AML-193 (cell line): ENCODE results near the gene NPAS1.

Source experiments
- DNase-seq, 2 experiments: peaks; one replicate each; lab custom pipeline; 2025; lab: John Stamatoyannopoulos, UW

Gene NPAS1

DNA sequence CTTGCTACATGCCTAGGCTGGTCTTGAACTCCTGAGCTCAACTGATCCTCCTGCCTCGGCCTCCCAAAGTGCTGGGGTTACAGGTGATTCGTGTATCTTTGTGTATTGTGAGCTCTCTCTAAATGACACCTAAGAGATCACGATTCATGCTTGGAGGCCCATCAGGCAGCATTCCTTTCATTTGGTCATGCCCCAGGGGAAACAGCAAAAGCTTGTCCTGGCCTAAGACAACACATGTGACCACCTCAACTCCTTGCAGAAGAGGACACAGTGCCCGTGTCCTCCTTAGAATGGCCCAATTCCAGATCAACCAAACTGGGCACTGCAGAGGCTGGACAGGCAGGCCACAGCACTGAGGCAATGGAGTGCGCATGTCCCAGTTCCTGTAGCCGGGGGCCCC, 61.5 kb downstream of the NPAS1 start:
- no peak for DNase-seq

DNA sequence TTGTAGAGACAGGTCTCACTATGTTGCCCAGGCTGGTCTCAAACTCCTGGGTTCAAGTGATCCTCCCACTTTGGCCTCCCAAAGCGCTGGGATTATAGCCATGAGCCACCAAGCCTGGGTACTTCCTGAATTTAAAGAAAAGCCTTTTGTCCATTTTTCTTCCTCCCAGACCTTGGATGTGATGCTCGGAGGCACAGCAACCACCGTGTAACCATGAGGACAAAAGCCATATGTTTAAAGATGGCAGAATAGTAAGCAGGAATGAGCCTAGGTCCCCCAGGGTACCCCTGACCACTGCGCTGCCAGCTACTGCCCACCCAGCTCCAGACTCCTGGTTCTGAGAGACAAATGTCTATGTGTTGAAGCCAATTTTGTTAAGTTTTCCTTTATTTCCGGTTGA, 62.9 kb downstream of the NPAS1 start:
- DNase-seq, result no peak

DNA sequence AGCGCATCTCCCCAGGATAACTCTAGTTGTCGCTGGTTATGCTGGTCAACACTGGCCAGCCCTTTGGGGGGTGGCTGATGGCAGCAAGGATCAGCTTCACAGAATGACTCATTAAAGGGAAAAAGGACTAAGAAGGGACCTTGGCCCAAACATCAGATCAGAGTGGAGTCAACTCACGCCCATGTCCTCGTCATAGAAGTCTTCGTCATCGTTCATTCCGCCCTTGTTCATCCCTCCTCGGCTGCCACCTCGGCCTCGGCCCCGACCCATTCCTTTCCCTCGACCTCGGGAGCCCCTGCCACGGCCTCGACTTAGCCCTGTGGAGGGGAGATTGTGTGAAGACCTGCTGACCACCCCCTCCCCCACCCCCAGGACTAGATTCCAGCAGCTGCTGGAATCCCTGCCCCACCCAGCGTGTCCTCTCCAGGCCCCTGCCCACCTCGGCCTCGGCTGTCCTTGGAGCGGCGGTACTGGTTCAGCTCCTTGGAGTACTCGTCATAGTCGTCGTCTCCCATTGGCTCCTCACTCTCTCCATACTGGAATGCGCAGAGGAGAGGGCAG, 65.3 kb downstream of the NPAS1 start:
- DNase-seq, result no peak

DNA sequence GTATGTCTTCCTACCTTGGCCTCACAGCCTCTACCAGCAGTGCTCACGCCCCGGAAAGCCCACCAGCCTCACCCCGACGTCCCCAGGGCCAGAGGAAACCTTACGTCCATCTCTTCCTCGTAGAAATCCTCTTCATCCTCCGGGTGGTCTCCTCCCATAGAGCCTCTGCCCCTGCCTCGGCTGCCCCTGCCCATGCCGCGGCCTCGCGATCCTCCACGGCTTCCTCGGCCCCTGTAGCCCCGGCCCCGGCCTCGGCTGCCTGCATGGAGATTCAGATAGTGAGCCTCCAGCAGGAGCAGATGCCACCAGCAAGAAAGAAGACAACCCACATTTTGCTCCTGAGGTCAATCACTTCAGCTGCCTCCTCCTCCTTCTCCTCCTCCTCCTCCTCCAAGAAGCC, 66.6 kb downstream of the NPAS1 start:
- DNase-seq, result no peak

DNA sequence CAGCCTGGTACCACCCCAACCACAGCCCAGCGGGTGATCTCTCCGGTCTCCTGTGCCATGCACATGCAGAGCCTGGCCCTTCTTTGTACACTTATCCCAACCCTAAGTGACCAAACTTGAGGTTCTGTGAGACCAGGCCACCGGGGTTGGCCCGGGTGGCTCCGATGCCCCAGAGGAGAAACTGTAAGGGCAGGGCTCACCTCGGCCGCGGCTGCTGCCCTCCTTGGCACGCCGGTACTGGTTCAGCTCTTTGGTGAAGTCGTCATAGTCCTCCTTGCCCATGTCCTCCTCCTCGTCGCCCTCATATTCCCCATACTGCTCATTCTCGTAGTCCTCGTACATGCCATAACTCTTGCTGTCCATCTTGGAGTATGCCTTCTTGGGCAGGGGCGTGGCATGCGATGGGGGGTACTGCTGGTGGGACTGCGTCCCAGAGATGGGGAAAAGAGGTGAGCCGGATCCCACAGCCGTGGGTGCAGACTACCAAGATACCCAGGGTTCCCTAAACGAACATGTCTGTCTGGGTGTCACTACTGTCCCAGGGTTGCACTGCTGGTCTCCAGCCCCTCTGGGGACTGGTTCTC, 70.2 kb downstream of the NPAS1 start:
- DNase-seq, result no peak

DNA sequence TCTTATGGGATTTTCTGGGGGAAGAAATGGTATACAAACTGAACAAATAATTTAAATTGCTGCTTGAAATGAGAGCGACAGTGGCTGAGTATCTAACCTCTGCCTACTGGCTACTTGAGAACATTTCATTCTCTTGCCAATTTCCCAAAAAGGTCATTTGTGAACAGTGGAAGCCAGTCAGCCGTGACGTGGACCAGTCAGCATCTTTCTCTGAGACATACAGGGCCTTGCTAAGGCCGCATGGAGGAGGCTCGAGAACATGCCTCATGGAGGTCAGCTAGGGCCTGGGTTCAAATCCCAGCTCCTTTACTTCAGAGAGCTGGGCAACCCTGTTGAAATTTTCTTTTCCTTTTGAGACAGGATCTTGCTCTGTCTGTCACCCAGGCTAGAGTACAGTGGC, 73.6 kb downstream of the NPAS1 start:
- no peak for DNase-seq

DNA sequence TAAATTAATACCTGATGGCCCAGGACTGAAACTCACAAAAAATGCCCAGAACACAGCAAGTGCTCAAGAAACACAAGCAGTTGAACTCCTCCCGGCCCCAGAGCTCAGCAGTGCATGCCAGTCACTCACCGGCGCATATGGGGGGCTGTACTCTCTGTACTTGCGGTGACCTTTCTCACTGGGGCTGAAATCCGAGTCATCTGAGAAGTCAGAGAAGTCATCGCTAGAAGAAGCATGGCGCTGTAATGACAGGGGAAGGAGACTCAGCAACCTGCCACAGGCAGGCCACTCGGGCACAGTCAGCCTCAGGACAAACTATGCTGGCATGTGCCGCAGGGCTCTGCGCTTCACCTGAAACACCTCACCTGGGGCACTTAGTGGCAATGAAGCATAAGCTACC, 74.2 kb downstream of the NPAS1 start:
- no peak for DNase-seq

DNA sequence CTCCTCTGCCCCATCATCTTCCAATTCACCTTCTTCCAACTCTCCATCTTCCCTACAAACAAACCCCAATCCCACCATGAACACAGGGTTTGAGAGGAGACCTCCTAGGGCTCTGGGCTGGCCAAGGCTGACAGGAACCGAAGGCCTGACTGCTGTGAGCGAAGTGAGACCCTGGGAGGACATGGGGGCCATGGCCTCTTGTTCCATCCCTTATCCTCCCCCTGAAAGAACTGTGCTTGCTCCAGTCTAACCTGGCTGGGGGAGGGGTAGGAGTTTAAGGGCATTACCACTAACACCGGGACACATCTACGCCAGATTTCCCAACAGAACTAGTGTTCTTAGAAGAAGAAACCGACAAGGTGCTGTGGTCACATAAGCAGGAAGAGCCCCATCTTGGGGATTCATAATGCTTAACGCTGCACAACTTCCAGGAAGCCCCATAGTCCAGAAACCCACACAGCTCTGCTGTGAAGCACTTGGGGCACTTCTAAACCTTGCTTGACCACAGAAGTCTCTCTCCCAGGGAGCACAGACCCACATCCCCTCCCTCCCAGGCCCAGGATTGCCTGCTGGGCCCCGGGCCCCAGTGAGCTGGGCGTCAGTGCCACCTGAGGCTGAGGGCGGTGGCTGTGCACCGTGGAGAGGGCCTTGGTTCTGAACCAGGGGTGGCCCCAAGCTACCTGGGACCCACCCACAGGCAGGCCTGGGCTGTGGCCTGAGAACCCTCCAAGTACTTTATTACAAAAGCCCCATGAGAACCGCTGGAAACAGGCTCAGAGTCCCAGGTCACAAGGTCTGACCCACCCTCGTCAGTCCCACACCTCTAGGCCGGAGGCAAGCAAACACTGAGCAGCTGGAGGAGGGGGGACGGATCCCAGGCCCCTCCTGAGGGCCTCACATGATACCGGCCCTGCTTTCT, 75.2 kb downstream of the NPAS1 start:
- peak in 1 of 2 experiments; percentile 4 for DNase-seq
